Brain microvascular endothelial cell (primary cell): ENCODE data around the gene VSIR.

ENCODE experiments used
- DNase-seq: peaks from one replicate; pipeline ENCODE4 v3.0.0-alpha.2; 2020
- H3K27ac ChIP-seq: fragments of 250-450 bp; sonication (Bioruptor Pico); 2 replicates; pipeline ENCODE4 v1.5.1; 2020; ENCODE audit warnings: mild to moderate bottlenecking, moderate library complexity
- H3K27me3 ChIP-seq: fragments of 250-450 bp; sonication (Bioruptor Pico); replicated peaks from 2 replicates; pipeline ENCODE4 v1.5.1; 2020; ENCODE audit warnings: mild to moderate bottlenecking
- H3K36me3 ChIP-seq: fragments of 250-450 bp; sonication (Bioruptor Pico); replicated peaks from 2 replicates; pipeline ENCODE4 v1.5.1; 2020; ENCODE audit warnings: mild to moderate bottlenecking
- H3K4me3 ChIP-seq: 2 replicates; pipeline ENCODE4 v1.5.1; 2011; ENCODE audit warnings: low read depth, mild to moderate bottlenecking, control low read depth, low read length, moderate library complexity
- CTCF ChIP-seq: IDR thresholded peaks from 2 replicates; pipeline ENCODE4 v1.5.1; 2011; ENCODE audit warnings: low read depth, mild to moderate bottlenecking, moderate library complexity, low read length, control low read depth, inconsistent platforms; ENCODE audit errors: missing control alignments
- in situ Hi-C: cut with HindIII; loops from 2 replicates; pipeline ENCODE4 v1.10.0; 2017; ENCODE audit warnings: low sequenced_read_pairs, low pct_ligation_motif_present

VSIR gene

GRCh38 chr10:71731791-71732190 lies 41.5 kb downstream of the VSIR start:
- DNase-seq, result no peak
- TF ChIP-seq CTCF, result no peak
- no peaks in the 10 kb centered on the region for H3K36me3 ChIP-seq
- H3K27me3 ChIP-seq, result no peaks in the 10 kb centered on the region
- in situ Hi-C loops, result no loop called here
- H3K27ac ChIP-seq, result no peak overlapping the region
- H3K4me3 ChIP-seq, result no peak overlapping the region

GRCh38 chr10:71729161-71729636 lies 44.1 kb downstream of the VSIR start:
- Histone ChIP-seq H3K27ac (no peak overlapping the region), H3K27me3 (no peaks in the 10 kb centered on the region), H3K36me3 (no peaks in the 10 kb centered on the region), H3K4me3 (no peak overlapping the region)
- TF ChIP-seq CTCF, result no peak
- in situ Hi-C loops, result no loop called here
- no peak for DNase-seq

- H3K4me3 ChIP-seq, result no peak overlapping the region
- in situ Hi-C loops, result no loop called here
- DNase-seq, result no peak
- H3K27me3 ChIP-seq, result no peaks in the 10 kb centered on the region
- no peak overlapping the region for H3K27ac ChIP-seq
- H3K36me3 ChIP-seq, result no peaks in the 10 kb centered on the region
- no peak for TF ChIP-seq CTCF
These were observed 45.3 kb downstream of the VSIR start for GRCh38 chr10:71727738-71728737.

GRCh38 chr10:71727105-71727737 lies 46.1 kb downstream of the VSIR start:
- Histone ChIP-seq H3K4me3 (no peak overlapping the region), H3K27ac (no peak overlapping the region)

GRCh38 chr10:71726580-71727104 lies 46.7 kb downstream of the VSIR start:
- no peaks in the 10 kb centered on the region for H3K36me3 ChIP-seq
- no peak overlapping the region for H3K4me3 ChIP-seq
- no peak for DNase-seq
- H3K27ac ChIP-seq, result no peak overlapping the region
- no peak for TF ChIP-seq CTCF
- no peaks in the 10 kb centered on the region for H3K27me3 ChIP-seq
- in situ Hi-C loops, result no loop called here

More at GRCh38 chr10:71727105-71727737, 46.1 kb downstream of the VSIR start:
- H3K27me3 ChIP-seq, result no peaks in the 10 kb centered on the region
- no peaks in the 10 kb centered on the region for H3K36me3 ChIP-seq
- in situ Hi-C loops, result no loop called here
- no peak for DNase-seq
- no peak for TF ChIP-seq CTCF
